HL-60/S4 treated with retinoic acid at 250 ng/mL for 4 days and 3 days (cell line): ENCODE results near the gene CDK6.

ENCODE experiments used
- in situ Hi-C: fragments of 300-500 bp; cut with MboI; formaldehyde crosslinking; loops from 2 replicates; pipeline ENCODE4 v1.7.0; 2022; ENCODE audit warnings: low sequenced_read_pairs

CDK6 gene

GRCh38 chr7:92715963-92716362 is 120.4 kb downstream of the CDK6 start:
- in situ Hi-C loops = no loop called here

- in situ Hi-C loops = no loop called here
Observed at GRCh38 chr7:92714767-92715166, 121.6 kb downstream of the CDK6 start.

- in situ Hi-C loops = no loop called here
Observed at GRCh38 chr7:92714280-92714679, 122.1 kb downstream of the CDK6 start.

DNA sequence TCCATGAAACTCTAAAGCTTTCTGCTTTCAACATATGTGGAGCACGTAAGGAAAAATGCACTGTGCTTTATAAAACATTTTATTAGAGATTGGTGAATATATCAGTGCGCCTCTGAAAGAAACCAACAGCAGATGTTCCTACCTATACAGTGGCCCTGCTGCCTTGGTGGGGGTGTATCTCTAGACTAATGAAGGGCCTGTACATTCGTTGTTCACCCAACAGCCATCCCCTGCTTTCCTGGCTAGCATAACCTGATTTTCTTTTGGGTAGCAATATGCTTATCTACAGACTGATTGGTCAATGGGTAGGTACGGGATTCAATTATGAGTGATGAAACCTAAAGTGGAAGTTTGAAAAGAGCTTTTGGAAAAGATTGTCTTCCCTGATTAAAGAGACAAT is 126.5 kb downstream of the CDK6 start:
- in situ Hi-C loops = no loop called here

- in situ Hi-C loops = no loop called here
Observed at GRCh38 chr7:92709150-92709549, 127.2 kb downstream of the CDK6 start.

- in situ Hi-C loops = no loop called here
Observed at GRCh38 chr7:92708111-92709042, 128.0 kb downstream of the CDK6 start.

DNA sequence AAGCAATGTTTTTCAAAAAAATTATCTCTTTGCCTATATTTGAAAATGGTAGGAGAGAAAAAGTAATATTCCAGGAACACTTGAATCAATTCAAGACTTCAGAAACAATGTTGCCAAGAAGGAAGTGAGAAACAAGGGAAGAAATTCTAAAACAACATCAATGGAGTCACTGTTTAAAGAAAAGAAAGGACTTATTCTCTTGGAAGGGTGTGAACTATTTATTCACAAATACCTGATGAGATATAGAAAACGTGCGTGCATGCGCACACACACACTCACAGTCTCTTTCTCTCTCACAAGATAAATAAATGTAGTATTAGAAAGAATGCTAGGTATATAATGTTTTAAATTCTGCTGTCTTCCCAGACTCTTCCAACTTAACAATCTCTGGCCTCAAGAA is 128.9 kb downstream of the CDK6 start:
- in situ Hi-C loops = no loop called here

DNA sequence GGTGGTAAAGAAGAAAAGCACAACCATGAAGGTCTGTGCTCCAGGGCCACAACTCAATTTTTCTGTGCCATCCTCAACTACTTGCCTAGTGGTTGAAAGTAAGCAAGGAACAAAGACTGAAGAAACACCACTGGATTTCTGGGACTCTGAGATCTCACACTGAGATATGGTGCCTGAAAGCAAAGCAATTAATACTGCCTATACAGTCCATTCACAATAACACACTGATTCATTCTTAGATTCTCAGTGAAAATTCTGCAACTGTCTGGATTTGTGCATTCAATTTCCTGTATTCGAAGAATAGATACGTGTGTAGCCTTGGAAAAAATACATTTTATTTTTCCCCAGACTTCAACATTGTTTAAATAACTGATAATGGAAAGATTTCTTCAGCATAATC is 129.8 kb downstream of the CDK6 start:
- in situ Hi-C loops = no loop called here

DNA sequence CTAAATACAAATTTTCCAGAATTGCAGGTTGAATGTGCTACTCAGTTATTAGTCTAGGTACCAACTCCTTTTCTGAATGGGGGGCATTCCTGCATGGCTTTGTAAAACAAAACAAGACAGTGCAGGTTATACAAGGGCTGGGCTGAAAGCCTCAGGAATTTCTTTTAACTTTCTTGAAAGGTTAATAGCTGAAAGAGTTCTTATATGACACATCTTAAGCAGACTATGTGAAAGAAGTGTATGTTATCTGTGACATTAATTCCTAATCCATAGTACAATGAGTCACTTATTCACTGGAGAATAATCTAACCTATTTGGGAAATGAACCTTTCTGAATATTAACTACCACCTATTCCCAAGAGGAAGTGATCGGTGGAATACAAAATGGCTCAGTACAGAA is 130.5 kb downstream of the CDK6 start:
- in situ Hi-C loops = no loop called here

DNA sequence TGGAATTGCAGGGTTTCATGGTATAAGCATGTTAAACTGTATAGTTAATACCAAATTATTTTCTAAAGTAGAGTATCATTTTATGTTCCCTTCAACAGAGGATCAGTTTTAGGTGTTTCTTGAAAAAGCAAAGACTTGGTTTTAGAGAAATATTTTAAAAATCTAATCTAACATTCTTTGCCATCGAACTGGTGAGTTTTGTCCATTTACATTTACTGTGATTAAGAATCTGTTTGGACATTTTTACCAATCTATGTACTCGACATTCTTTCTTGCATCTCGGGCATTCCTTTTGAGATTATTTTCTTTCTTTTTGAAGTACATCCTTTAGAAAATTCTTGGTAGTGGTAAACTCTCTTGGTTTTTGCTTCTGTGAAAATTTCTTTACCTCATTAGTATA is 131.5 kb downstream of the CDK6 start:
- in situ Hi-C loops = no loop called here

DNA sequence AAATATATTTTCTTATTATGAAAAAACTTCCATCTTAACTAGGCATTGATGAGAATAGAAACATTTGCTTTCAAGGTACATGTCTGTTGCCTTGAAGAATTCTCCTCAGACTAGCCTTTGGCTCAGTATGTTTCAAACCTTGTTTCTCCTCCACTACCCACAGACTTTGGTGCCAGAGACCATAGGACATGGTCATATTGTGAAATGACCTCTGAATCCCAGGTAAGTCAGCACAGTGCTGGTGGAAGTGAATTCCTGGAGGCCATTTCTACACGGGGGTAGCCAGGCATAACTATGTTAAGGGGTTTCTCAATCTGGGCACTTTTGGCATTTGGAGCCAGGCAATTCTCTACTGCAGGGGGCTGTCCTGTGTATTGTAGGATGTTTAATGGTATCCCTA is 133.8 kb downstream of the CDK6 start:
- in situ Hi-C loops = no loop called here

DNA sequence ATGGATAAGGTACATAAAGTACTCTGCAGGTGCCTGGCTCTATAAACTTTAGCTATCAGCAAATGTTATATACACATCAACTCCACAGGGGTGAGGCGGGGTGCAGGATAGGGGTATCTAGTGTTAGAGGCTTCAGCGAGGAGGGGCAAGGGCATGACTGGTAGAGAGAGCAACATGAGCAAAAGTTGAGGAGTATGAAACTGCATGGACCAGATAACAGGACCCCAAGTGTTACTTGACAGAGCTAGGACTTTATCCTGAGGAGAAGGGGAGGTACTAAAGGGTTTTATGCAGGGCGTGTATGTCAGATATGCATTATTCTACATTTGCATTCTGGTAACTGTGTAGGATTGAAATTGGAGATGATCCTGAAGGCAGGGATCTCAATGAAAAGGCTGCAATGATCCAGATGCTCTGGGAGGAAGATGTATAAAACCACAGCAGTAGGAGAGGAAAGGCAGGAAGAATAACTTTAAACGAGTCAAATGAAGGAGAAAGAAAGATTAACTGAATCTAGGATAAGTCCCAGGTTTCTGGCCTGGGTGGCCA is 136.3 kb downstream of the CDK6 start:
- in situ Hi-C loops = no loop called here

GRCh38 chr7:92699560-92699959 is 136.8 kb downstream of the CDK6 start:
- in situ Hi-C loops = no loop called here

- in situ Hi-C loops = no loop called here
Observed at GRCh38 chr7:92698237-92698841, 138.0 kb downstream of the CDK6 start.

DNA sequence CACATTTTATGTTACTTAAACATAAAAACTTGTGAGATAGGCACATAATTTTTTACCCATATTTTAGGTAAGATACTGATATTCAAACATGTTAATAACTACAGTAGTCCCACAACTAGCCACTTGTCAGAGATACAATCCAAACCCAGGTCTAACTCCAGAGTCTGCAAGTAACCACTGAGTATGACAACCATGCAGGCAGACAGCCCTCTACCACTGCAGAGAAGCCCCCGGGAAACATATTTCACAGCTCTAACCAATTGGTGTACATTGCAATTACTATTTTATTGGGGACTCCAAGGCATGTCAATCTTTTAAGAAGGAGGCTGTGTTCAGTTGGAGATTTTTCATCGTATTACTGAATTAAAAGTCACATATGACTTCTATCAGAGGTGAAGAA is 139.0 kb downstream of the CDK6 start:
- in situ Hi-C loops = no loop called here

DNA sequence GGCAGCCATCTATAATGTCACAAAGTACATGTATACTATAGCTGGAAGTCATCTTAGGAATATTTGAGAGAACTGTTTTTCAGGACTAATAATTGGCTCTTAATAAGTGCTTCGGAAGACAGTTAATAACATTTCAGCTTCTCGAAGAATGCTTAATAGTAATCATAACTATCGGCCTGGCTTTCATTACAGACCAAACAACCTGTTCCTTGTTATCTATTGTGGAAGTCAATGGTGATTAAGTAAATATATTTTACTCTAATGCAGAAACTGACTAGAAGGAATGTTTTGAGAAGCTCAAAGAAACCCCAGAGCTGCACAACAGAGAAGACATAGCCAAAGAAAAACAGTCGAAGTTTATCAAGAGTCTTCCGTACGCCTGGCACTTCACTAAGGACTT is 139.4 kb downstream of the CDK6 start:
- in situ Hi-C loops = no loop called here

DNA sequence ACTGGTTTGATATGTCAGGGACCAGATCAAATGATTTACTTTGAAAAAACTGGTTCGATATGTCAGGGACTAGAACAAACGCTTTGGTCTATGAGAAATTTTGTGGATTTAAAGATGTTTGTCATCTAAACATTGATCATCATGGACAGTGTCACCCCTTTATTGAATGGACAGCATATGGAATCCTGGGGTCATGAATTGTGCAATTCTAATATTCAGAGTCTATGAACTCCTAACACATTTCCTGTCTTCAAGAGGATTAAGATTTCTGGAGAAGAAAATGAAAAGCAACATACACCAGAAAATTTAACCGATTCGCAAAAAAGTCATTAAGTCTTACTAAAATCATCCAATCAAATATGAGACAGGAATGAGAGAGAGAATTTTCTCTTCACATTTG is 139.8 kb downstream of the CDK6 start:
- in situ Hi-C loops = no loop called here

- in situ Hi-C loops = no loop called here
Observed at GRCh38 chr7:92695308-92696261, 140.8 kb downstream of the CDK6 start.

- in situ Hi-C loops = no loop called here
Observed at GRCh38 chr7:92694211-92694610, 142.2 kb downstream of the CDK6 start.

GRCh38 chr7:92693519-92693918 is 142.9 kb downstream of the CDK6 start:
- in situ Hi-C loops = no loop called here

DNA sequence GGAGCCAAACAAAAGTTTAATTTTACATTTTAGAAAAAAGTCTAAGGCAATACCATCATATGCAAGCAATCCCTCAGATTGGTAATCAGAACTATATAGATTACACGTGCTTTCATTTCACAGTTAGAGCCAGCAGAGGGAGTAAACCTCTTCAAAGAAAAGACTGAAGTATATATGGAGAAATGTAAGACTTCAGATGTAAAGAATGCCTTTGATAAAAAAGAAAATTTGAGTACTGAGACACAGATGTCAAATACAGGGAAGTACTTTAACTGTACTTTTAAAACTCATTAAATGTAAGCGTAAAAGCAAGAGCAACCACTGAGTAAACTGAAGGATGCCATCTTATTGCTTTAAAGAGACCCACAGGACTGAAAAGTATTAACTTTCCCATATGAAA is 144.8 kb downstream of the CDK6 start:
- in situ Hi-C loops = no loop called here
